ENCODE measurements around the gene TNF.
"Not testable (repeated sequence)": the region's sequence is repeated elsewhere in the genome, so short reads cannot be mapped to it uniquely, and the experiment has no call there.

Gene TNF

DNA sequence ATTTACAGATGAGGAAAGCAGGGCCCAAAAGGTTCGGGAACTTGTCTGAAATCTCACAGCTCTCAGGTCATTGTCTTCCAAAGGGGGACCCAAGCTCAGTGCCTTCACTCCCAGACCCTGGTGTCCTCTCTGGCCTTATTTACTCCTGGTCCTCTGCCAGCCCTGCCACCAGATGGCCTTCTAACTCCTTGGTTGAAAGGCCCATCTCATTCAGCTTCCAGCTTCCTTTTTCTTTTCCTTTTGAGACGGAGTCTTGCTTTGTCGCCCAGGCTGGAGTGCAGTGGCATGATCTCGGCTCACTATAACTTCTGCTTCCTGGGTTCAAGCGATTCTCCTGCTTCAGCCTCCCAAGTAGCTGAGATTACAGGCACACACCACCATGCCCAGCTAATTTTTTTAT is 24.0 kb upstream of the TNF start:
- H3K9ac ChIP-seq (ENCODE audit: low read depth, low read length); H3K9me3 ChIP-seq (ENCODE audit: control insufficient read depth, insufficient read depth, low read length); H3K4me1 ChIP-seq (ENCODE audit: insufficient read depth, low read length); H3K36me3 ChIP-seq (ENCODE audit: insufficient read depth, low read length): not testable (repeated sequence)

GRCh38 chr6:31556307-31556706 is 19.1 kb upstream of the TNF start:
- Histone ChIP-seq H3K36me3 (ENCODE audit: insufficient read depth, low read length) (no peaks in the 10 kb centered on the region; the same call in 1 of the 2 replicates), H3K9me3 (ENCODE audit: control insufficient read depth, insufficient read depth, low read length) (no peaks in the 10 kb centered on the region), H3K9ac (ENCODE audit: low read depth, low read length) (no peak overlapping the region), H3K4me1 (ENCODE audit: insufficient read depth, low read length) (peaks cover 22% of the 10 kb centered on the region)

- no peaks in the 10 kb centered on the region; the same call in 1 of the 2 replicates for H3K36me3 ChIP-seq (ENCODE audit: insufficient read depth, low read length)
- peaks cover 22% of the 10 kb centered on the region for H3K4me1 ChIP-seq (ENCODE audit: insufficient read depth, low read length)
- H3K9ac ChIP-seq (ENCODE audit: low read depth, low read length): no peak overlapping the region
- H3K9me3 ChIP-seq (ENCODE audit: control insufficient read depth, insufficient read depth, low read length): no peaks in the 10 kb centered on the region
These were observed 17.7 kb upstream of the TNF start for GRCh38 chr6:31557443-31558317.

DNA sequence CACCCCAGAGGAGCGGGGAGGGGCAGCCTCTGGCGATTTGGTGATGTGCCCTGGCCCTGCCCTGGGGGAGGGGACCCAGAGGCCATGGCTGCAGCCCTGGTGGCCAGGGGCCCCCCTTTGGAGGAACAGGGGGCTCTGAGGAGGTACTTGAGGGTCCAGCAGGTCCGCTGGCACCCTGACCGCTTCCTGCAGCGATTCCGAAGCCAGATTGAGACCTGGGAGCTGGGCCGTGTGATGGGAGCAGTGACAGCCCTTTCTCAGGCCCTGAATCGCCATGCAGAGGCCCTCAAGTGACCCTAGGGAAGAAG is 17.1 kb upstream of the TNF start:
- no peaks in the 10 kb centered on the region; the same call in 1 of the 2 replicates for H3K36me3 ChIP-seq (ENCODE audit: insufficient read depth, low read length)
- H3K9me3 ChIP-seq (ENCODE audit: control insufficient read depth, insufficient read depth, low read length): no peaks in the 10 kb centered on the region
- no peak overlapping the region for H3K9ac ChIP-seq (ENCODE audit: low read depth, low read length)
- peaks cover 22% of the 10 kb centered on the region for H3K4me1 ChIP-seq (ENCODE audit: insufficient read depth, low read length)

- H3K4me1 ChIP-seq (ENCODE audit: insufficient read depth, low read length): peaks cover 22% of the 10 kb centered on the region
These were observed 16.5 kb upstream of the TNF start for GRCh38 chr6:31558631-31559500.

GRCh38 chr6:31559606-31559957 is 15.8 kb upstream of the TNF start:
- Histone ChIP-seq H3K9ac (ENCODE audit: low read depth, low read length) (no peak overlapping the region), H3K9me3 (ENCODE audit: control insufficient read depth, insufficient read depth, low read length) (no peaks in the 10 kb centered on the region), H3K36me3 (ENCODE audit: insufficient read depth, low read length) (no peaks in the 10 kb centered on the region; the same call in 1 of the 2 replicates), H3K4me1 (ENCODE audit: insufficient read depth, low read length) (peaks cover 22% of the 10 kb centered on the region)

More at GRCh38 chr6:31558631-31559500, 16.5 kb upstream of the TNF start:
- Histone ChIP-seq H3K36me3 (ENCODE audit: insufficient read depth, low read length) (no peaks in the 10 kb centered on the region; the same call in 1 of the 2 replicates), H3K9ac (ENCODE audit: low read depth, low read length) (no peak overlapping the region), H3K9me3 (ENCODE audit: control insufficient read depth, insufficient read depth, low read length) (no peaks in the 10 kb centered on the region)

DNA sequence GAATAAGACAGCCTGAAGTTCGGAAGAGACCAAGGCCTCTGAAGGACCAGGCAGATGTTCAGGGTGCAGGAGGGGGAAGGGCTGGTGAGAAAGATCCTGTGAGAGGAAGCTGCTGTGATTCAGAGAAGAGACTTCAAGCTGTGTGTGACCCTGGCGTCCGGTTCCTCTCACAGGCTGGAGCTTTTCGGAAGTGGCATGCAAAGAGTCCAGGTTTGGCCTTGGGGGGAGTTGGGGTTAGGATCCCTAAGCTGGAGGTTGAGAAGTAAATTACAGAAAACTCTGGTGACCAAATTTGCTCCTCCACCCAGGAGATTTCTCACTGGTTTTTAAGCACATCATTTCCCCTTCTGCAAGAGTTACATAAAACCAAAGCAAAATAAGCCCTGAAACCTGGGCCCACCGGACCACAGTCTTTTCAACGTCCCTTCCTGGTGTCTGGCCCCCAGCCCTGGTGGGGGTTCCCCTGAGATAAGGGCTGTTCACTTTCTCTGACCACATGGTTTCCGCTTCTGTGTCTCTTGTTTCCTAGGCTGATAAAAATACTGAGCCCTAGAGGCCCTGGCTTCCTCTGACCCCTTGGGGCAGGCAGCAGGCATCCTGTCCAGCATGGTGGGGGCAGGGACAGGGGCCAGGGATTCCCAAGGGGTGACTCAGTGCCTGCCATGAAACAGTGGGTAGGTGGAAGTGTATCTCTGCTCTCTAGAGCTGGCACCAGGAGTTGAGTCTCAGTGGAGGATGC is 15.2 kb upstream of the TNF start:
- Histone ChIP-seq H3K4me1 (ENCODE audit: insufficient read depth, low read length) (peaks cover 22% of the 10 kb centered on the region), H3K36me3 (ENCODE audit: insufficient read depth, low read length) (no peaks in the 10 kb centered on the region; the same call in 1 of the 2 replicates), H3K9ac (ENCODE audit: low read depth, low read length) (0 out of 2 replicates have a peak overlapping the region, but pooled peaks have one; percentile 6), H3K9me3 (ENCODE audit: control insufficient read depth, insufficient read depth, low read length) (no peaks in the 10 kb centered on the region)

DNA sequence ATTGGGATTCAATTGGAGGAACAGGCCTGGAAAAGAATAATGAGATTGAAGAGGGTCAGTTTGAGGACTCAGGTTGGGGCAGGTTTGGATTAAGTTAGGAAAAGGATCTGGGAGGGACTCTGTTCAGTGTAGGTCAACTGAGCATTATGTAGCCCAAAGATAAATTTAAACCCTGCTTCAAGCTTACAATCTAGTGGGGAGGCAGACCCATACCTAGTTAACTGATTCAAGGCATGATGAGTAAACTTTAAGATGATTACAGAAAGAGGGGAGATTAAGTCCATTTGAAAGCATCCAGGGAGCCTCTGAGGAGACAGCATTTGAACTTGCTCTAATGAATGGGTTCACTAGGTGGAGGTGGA is 14.7 kb upstream of the TNF start:
- Histone ChIP-seq H3K36me3 (ENCODE audit: insufficient read depth, low read length) (no peaks in the 10 kb centered on the region; the same call in 1 of the 2 replicates), H3K4me1 (ENCODE audit: insufficient read depth, low read length) (peaks cover 22% of the 10 kb centered on the region), H3K9ac (ENCODE audit: low read depth, low read length) (no peak overlapping the region), H3K9me3 (ENCODE audit: control insufficient read depth, insufficient read depth, low read length) (no peaks in the 10 kb centered on the region)

- Histone ChIP-seq H3K36me3 (ENCODE audit: insufficient read depth, low read length) (no peaks in the 10 kb centered on the region), H3K4me1 (ENCODE audit: insufficient read depth, low read length) (peaks cover 11% of the 10 kb centered on the region; the same call in 1 of the 2 replicates), H3K9ac (ENCODE audit: low read depth, low read length) (no peak overlapping the region)
These were observed 7.6 kb upstream of the TNF start for GRCh38 chr6:31567531-31568370.

GRCh38 chr6:31568537-31568961 is 6.8 kb upstream of the TNF start:
- H3K36me3 ChIP-seq (ENCODE audit: insufficient read depth, low read length): no peaks in the 10 kb centered on the region
- H3K9me3 ChIP-seq (ENCODE audit: control insufficient read depth, insufficient read depth, low read length): no peaks in the 10 kb centered on the region
- peaks cover 11% of the 10 kb centered on the region; the same call in 1 of the 2 replicates for H3K4me1 ChIP-seq (ENCODE audit: insufficient read depth, low read length)
- no peak overlapping the region for H3K9ac ChIP-seq (ENCODE audit: low read depth, low read length)

More at GRCh38 chr6:31567531-31568370, 7.6 kb upstream of the TNF start:
- no peaks in the 10 kb centered on the region for H3K9me3 ChIP-seq (ENCODE audit: control insufficient read depth, insufficient read depth, low read length)

- Histone ChIP-seq H3K9me3 (ENCODE audit: control insufficient read depth, insufficient read depth, low read length) (no peaks in the 10 kb centered on the region), H3K9ac (ENCODE audit: low read depth, low read length) (no peak overlapping the region), H3K36me3 (ENCODE audit: insufficient read depth, low read length) (no peaks in the 10 kb centered on the region), H3K4me1 (ENCODE audit: insufficient read depth, low read length) (peaks cover 11% of the 10 kb centered on the region; the same call in 1 of the 2 replicates)
These were observed 5.4 kb upstream of the TNF start for GRCh38 chr6:31569861-31570536.

DNA sequence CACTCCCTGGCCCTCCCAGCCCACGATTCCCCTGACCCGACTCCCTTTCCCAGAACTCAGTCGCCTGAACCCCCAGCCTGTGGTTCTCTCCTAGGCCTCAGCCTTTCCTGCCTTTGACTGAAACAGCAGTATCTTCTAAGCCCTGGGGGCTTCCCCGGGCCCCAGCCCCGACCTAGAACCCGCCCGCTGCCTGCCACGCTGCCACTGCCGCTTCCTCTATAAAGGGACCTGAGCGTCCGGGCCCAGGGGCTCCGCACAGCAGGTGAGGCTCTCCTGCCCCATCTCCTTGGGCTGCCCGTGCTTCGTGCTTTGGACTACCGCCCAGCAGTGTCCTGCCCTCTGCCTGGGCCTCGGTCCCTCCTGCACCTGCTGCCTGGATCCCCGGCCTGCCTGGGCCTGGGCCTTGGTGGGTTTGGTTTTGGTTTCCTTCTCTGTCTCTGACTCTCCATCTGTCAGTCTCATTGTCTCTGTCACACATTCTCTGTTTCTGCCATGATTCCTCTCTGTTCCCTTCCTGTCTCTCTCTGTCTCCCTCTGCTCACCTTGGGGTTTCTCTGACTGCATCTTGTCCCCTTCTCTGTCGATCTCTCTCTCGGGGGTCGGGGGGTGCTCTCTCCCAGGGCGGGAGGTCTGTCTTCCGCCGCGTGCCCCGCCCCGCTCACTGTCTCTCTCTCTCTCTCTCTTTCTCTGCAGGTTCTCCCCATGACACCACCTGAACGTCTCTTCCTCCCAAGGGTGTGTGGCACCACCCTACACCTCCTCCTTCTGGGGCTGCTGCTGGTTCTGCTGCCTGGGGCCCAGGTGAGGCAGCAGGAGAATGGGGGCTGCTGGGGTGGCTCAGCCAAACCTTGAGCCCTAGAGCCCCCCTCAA is 3.1 kb upstream of the TNF start, which contains the start of gene LTA:
Gene LTA (plus strand): TSS at position 249 of the 871 bp plus-strand sequence. CDS start 454 bp downstream, at position 703.
- peaks cover 10% of the 10 kb centered on the region; the same call in 1 of the 2 replicates for H3K4me1 ChIP-seq (ENCODE audit: insufficient read depth, low read length)
- H3K36me3 ChIP-seq (ENCODE audit: insufficient read depth, low read length): no peaks in the 10 kb centered on the region
- H3K9me3 ChIP-seq (ENCODE audit: control insufficient read depth, insufficient read depth, low read length): no peaks in the 10 kb centered on the region
- H3K9ac ChIP-seq (ENCODE audit: low read depth, low read length): no peak within 1 kb of the TSS
